Measurements from ENCODE around the gene DKC1. TPM values are rescaled to one million over a fixed set of nuclear protein-coding genes. Genes with fewer than 3 reads are reported as not detected.

DKC1 gene
- total RNA-seq, 1 donor from 2014 or later, result 28.5 TPM

DNA sequence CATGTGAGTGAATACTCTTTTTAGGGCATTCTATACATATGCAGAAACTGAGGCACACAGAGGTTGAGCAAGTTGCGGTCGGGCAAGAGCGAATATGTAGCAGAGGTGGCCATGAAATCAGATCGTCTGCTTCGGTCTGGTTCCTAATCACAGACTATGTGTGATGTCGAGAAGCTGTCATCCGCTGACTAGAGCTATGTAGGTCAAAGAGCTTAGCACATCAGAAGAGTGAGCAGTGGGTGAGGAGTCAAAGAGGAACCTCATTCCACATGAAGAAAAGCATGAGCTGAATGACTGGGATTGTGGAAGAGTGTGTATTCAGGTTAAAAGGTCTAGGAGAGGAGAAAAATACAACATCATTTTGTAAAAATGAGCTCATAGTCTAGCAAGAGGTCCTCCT, 30.8 kb upstream of the DKC1 start:
- Mint-ChIP-seq H3K9me3 (ENCODE audit: unreplicated experiment) (no peaks in the 10 kb centered on the region), H3K4me3 (ENCODE audit: unreplicated experiment) (no peak overlapping the region), H3K27ac (ENCODE audit: unreplicated experiment) (no peak overlapping the region), H3K4me1 (ENCODE audit: unreplicated experiment) (peaks cover 27% of the 10 kb centered on the region), H3K36me3 (ENCODE audit: low read depth, unreplicated experiment) (no peaks in the 10 kb centered on the region), H3K27me3 (ENCODE audit: unreplicated experiment) (peaks cover 3% of the 10 kb centered on the region)
- TF ChIP-seq, protein P1, sequence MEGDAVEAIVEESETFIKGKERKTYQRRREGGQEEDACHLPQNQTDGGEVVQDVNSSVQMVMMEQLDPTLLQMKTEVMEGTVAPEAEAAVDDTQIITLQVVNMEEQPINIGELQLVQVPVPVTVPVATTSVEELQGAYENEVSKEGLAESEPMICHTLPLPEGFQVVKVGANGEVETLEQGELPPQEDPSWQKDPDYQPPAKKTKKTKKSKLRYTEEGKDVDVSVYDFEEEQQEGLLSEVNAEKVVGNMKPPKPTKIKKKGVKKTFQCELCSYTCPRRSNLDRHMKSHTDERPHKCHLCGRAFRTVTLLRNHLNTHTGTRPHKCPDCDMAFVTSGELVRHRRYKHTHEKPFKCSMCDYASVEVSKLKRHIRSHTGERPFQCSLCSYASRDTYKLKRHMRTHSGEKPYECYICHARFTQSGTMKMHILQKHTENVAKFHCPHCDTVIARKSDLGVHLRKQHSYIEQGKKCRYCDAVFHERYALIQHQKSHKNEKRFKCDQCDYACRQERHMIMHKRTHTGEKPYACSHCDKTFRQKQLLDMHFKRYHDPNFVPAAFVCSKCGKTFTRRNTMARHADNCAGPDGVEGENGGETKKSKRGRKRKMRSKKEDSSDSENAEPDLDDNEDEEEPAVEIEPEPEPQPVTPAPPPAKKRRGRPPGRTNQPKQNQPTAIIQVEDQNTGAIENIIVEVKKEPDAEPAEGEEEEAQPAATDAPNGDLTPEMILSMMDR (IDR thresholded peaks at IDR 0.05; ENCODE audit: unreplicated experiment), result no peak
- no peak for DNase-seq (ENCODE audit: low spot score)

DNA sequence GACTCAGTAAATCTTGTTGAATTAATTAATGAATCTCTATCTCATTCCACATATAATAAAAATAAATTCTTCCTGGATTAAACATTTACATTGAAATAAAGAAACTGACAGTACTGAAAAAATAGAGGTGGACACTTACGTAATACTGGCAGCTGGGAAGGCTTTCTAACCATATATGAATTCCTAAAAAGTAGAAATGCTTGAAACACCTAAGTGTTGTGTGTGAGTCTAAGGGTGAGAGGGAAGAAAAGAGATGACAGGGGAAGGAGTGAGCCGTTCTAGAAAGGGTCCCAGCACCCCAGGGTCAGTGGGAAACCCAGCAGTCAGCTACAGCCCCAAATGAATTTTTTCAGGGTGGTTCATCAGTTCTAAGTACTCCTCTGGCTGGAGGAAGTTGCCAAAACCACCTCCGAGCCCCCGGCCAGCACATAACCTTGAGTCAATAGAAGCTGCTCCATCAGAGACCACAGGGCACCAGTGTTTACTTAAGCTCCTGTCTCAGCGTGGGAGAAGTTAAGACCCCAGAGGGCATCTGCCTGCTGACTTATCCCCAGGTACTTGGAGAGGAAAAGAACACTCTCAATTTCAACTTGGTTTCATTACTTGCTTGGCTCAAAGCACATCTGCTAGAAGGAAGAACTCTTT, 30.1 kb upstream of the DKC1 start:
- TF ChIP-seq, protein P1 (IDR thresholded peaks at IDR 0.05; ENCODE audit: unreplicated experiment), result no peak
- Mint-ChIP-seq H3K9me3 (ENCODE audit: unreplicated experiment) (no peaks in the 10 kb centered on the region), H3K27me3 (ENCODE audit: unreplicated experiment) (peaks cover 3% of the 10 kb centered on the region), H3K4me3 (ENCODE audit: unreplicated experiment) (no peak overlapping the region), H3K4me1 (ENCODE audit: unreplicated experiment) (peaks cover 27% of the 10 kb centered on the region), H3K36me3 (ENCODE audit: low read depth, unreplicated experiment) (no peaks in the 10 kb centered on the region), H3K27ac (ENCODE audit: unreplicated experiment) (no peak overlapping the region)
- DNase-seq (ENCODE audit: low spot score), result no peak

DNA sequence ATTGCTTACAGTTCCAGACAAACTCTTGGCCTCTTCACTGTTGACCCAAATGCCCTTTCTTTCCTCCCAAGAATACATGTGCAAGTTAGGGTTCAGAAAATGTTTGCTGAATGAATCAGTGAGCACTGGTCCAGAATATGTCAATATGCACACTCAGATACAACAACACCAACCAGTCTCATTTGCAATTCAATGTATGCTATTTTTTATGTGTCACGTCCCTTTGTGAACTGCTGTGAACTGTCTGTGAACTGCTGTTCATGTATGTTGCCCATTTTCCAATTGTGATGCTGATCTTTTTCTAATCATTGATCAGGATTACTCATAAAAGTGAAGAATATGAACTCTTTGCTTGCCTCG, 29.6 kb upstream of the DKC1 start:
- Mint-ChIP-seq H3K36me3 (ENCODE audit: low read depth, unreplicated experiment) (no peaks in the 10 kb centered on the region), H3K27ac (ENCODE audit: unreplicated experiment) (no peak overlapping the region), H3K27me3 (ENCODE audit: unreplicated experiment) (peaks cover 3% of the 10 kb centered on the region), H3K4me3 (ENCODE audit: unreplicated experiment) (no peak overlapping the region), H3K4me1 (ENCODE audit: unreplicated experiment) (peaks cover 27% of the 10 kb centered on the region), H3K9me3 (ENCODE audit: unreplicated experiment) (no peaks in the 10 kb centered on the region)
- TF ChIP-seq, protein P1 (IDR thresholded peaks at IDR 0.05; ENCODE audit: unreplicated experiment), result no peak
- DNase-seq (ENCODE audit: low spot score), result no peak

DNA sequence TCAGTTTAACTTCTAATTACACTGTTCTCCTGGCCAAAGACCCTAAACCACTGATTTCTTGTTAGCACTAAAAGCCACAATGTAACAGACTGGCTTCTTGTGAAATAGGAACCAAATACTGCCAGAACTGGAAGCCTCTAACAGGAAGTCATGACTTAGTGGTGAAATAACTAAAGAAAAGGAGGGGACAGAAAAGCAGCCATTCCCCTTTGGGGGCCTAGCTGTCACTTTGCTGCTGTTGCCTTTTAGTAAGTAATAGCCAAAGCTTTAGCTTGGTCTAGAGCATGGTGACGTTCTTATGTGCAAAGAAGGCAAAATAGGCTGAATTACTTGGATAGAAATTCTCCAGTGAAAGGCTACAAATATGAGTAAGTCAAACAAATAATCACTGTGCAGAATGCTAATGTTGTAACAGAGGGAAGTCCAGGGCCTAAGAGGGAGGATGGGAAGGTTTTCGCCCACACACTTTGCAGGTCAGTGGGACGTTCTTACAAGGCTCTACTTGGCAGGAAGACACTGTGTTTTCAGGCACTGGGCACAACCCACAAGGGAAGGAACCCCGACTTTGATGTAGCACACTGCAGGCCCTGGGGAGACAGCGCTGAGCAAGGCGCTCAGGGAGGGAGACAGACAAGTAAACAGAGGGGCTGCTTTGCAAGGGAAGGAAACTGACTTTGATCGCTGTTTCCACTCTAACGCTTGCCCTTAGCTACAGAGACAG, 28.4 kb upstream of the DKC1 start:
- Mint-ChIP-seq H3K9me3 (ENCODE audit: unreplicated experiment) (no peaks in the 10 kb centered on the region), H3K4me1 (ENCODE audit: unreplicated experiment) (peaks cover 30% of the 10 kb centered on the region), H3K36me3 (ENCODE audit: low read depth, unreplicated experiment) (no peaks in the 10 kb centered on the region), H3K27ac (ENCODE audit: unreplicated experiment) (peak overlapping the region; percentile 83), H3K27me3 (ENCODE audit: unreplicated experiment) (peaks cover 3% of the 10 kb centered on the region), H3K4me3 (ENCODE audit: unreplicated experiment) (no peak overlapping the region)
- TF ChIP-seq, protein P1 (IDR thresholded peaks at IDR 0.05; ENCODE audit: unreplicated experiment), result no peak
- no peak for DNase-seq (ENCODE audit: low spot score)

DNA sequence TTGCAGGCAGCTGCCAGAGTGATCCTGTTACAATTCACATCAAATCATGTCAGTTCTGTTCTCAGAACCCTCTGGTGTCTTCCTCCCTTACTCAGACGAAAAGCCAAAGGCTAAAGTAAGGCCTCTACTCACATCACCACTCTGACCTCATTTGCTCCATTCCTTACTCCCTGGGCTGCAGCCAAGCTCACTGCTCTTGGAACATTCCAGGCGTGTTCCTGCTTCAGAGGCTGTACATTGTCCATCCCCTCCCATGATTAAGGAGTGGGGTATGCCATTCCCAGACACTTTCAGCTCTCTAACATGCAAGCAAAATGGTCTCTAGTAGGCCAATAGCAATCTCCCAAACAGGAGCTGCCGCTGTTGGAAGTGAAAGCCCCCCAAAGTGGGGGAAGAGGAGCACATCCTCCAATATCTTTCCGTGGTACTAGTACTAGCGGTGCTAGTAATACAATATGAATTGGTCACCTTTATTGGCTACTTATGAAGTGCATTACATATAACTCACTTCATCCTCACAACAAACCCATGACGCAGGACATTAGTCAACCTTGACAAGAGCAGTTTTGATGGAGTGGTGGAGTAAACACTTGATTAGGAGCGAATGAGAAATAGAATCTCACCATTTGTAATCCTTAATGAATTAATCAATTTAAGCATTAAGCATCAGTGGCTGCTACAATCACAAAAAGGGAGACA, 26.8 kb upstream of the DKC1 start:
- Mint-ChIP-seq H3K27me3 (ENCODE audit: unreplicated experiment) (peaks cover 3% of the 10 kb centered on the region), H3K27ac (ENCODE audit: unreplicated experiment) (no peak overlapping the region), H3K4me3 (ENCODE audit: unreplicated experiment) (no peak overlapping the region), H3K4me1 (ENCODE audit: unreplicated experiment) (peaks cover 21% of the 10 kb centered on the region), H3K36me3 (ENCODE audit: low read depth, unreplicated experiment) (no peaks in the 10 kb centered on the region), H3K9me3 (ENCODE audit: unreplicated experiment) (no peaks in the 10 kb centered on the region)
- TF ChIP-seq, protein P1 (IDR thresholded peaks at IDR 0.05; ENCODE audit: unreplicated experiment), result no peak
- DNase-seq (ENCODE audit: low spot score), result no peak
